ENCODE data around the gene HEMGN. TPM values are rescaled to one million over a fixed set of nuclear protein-coding genes. Genes with fewer than 3 reads are reported as not detected.

Gene HEMGN
- total RNA-seq, 4 donors from 2014 or later: not detected

- WGBS, 2 donors: 80 to 81% methylated on average over 1 of the region's 1 CpG
- H3K27me3 ChIP-seq: no peaks in the 10 kb centered on the region
- H3K27ac ChIP-seq: no peak overlapping the region
- no peak for DNase-seq (ENCODE audit: low spot score in 2 of 2)
- TF ChIP-seq EP300 (IDR thresholded peaks at IDR 0.05): no peak
- H3K4me3 ChIP-seq: no peak overlapping the region
- no peaks in the 10 kb centered on the region for H3K9me3 ChIP-seq
- H3K36me3 ChIP-seq: peaks cover 0 to 91% (median 12%) of the 10 kb centered on the region in 3 donors
- peaks cover 0 to 24% (median 11%) of the 10 kb centered on the region in 4 donors for H3K4me1 ChIP-seq
Observed at GRCh38 chr9:97908705-97909104, 29.3 kb downstream of the HEMGN start.

GRCh38 chr9:97907632-97908031 lies 30.3 kb downstream of the HEMGN start:
- Histone ChIP-seq H3K27ac (peak overlapping the region in 1 of 4 donors; percentile 4), H3K4me3 (no peak overlapping the region), H3K9me3 (no peaks in the 10 kb centered on the region), H3K27me3 (no peaks in the 10 kb centered on the region), H3K36me3 (peaks cover 0 to 93% (median 8%) of the 10 kb centered on the region in 3 donors), H3K4me1 (peaks cover 0 to 24% (median 11%) of the 10 kb centered on the region in 4 donors)
- TF ChIP-seq CTCF (IDR thresholded peaks at IDR 0.05) (no peak), EP300 (IDR thresholded peaks at IDR 0.05) (no peak), POLR2A (IDR thresholded peaks at IDR 0.05) (no peak)
- DNase-seq (ENCODE audit: low spot score in 2 of 2): no peak
- 75 to 85% methylated on average over 5 of the region's 5 CpGs for WGBS, 2 donors

DNA sequence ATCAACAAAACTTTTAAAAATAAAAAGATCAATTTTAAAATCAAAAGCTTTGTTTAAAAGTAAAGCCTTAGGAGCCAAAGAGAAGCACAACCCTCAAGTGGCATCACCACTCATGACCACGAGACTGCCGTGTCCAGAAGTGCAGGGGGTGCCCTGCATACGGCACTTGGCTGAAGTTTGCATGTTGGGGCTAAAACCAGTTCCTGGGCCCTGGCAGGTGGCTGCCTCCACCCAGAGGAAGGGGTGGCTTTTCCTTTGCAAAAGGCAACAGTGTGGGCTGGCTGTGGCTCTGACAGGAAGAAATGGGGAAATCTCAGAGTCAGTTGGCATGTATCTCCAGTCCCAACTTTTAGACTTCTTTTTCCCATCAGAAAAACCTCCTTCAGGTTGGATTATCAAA lies 30.9 kb downstream of the HEMGN start:
- Histone ChIP-seq H3K4me3 (no peak overlapping the region), H3K9me3 (no peaks in the 10 kb centered on the region), H3K27ac (peak overlapping the region in 2 of 4 donors; percentile 4 to 49), H3K4me1 (peaks cover 0 to 24% (median 11%) of the 10 kb centered on the region in 4 donors), H3K36me3 (peaks cover 0 to 87% (median 2%) of the 10 kb centered on the region in 3 donors), H3K27me3 (no peaks in the 10 kb centered on the region)
- 70 to 84% methylated on average over 3 of the region's 3 CpGs for WGBS, 2 donors
- no peak for DNase-seq (ENCODE audit: low spot score in 2 of 2)
- TF ChIP-seq CTCF (IDR thresholded peaks at IDR 0.05): no peak
- TF ChIP-seq EP300 (IDR thresholded peaks at IDR 0.05): no peak

GRCh38 chr9:97906236-97906831 lies 31.6 kb downstream of the HEMGN start:
- Histone ChIP-seq H3K4me3 (no peak overlapping the region), H3K36me3 (peaks cover 0 to 80% (median 0%) of the 10 kb centered on the region in 3 donors), H3K4me1 (peaks cover 0 to 24% (median 11%) of the 10 kb centered on the region in 4 donors), H3K9me3 (no peaks in the 10 kb centered on the region), H3K27ac (peak overlapping the region in 2 of 4 donors; percentile 4 to 49), H3K27me3 (no peaks in the 10 kb centered on the region)
- WGBS, 2 donors: 74 to 84% methylated on average over 12 of the region's 12 CpGs
- no peak for DNase-seq (ENCODE audit: low spot score in 2 of 2)
- no peak for TF ChIP-seq CTCF (IDR thresholded peaks at IDR 0.05)
- no peak for TF ChIP-seq EP300 (IDR thresholded peaks at IDR 0.05)
- no peak for TF ChIP-seq POLR2A (IDR thresholded peaks at IDR 0.05)

GRCh38 chr9:97905228-97905627 lies 32.7 kb downstream of the HEMGN start:
- WGBS, 2 donors: 77 to 87% methylated on average over 2 of the region's 2 CpGs
- H3K4me3 ChIP-seq: no peak overlapping the region
- H3K27ac ChIP-seq: no peak overlapping the region
- no peaks in the 10 kb centered on the region for H3K9me3 ChIP-seq
- peaks cover 0 to 33% (median 11%) of the 10 kb centered on the region in 4 donors for H3K4me1 ChIP-seq
- TF ChIP-seq POLR2A (IDR thresholded peaks at IDR 0.05) (no peak), EP300 (IDR thresholded peaks at IDR 0.05) (no peak), CTCF (IDR thresholded peaks at IDR 0.05) (no peak)
- no peak for DNase-seq (ENCODE audit: low spot score in 2 of 2)
- H3K27me3 ChIP-seq: no peaks in the 10 kb centered on the region
- peaks cover 0 to 70% (median 0%) of the 10 kb centered on the region in 3 donors for H3K36me3 ChIP-seq

Data from tibial nerve (tissue), 4 donors.